Fibroblast of skin of right quadriceps (primary cell): ENCODE data around the gene CMC1.
A peak's percentile ranks its signal among the peaks of the same experiment; 100 is the strongest.
"Not testable (repeated sequence)": the region's sequence is repeated elsewhere in the genome, so short reads cannot be mapped to it uniquely, and the experiment has no call there.

Experiments used
- DNase-seq: peaks from one replicate; pipeline ENCODE4 v3.0.0-alpha.2; 2013

Gene CMC1

DNA sequence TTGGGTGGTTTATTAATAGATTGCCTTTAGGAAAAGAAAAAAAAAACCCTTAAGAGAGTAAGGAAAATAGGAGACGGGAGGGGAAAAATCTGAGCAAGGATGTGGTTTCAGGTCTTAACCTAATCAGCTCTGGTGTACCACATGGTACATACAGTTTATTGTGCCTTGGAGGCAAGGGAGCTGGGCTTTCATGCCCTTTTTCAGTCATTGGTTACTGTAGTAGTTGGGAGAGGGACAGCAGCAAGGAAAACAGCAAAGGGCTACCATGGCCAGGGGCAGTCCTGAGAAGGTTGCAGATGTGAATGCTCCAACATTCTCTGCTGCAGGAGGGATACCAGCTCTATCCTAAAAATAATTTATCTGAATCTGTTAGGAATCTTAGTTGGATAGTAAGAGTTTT is 5.9 kb downstream of the CMC1 start:
- no peak for DNase-seq

DNA sequence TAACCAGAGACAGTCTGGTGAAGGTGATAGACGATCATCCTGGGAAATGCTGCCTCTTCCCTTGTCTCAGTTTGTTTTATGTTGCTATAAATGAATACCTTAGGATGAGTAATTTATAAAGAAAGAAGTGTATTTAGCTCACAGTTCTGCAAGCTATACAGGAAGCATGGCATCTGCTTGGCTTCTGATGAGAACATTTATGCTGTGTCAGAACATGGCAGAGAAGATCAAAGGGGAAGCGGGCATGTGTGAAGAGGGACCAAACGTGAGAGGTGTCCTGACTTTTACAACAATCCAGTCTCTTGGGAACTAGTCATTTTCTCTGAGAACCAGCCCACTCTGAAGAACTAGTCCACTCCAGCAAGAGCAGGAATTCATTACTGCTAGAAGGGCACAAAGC is 9.6 kb downstream of the CMC1 start:
- no peak for DNase-seq

DNA sequence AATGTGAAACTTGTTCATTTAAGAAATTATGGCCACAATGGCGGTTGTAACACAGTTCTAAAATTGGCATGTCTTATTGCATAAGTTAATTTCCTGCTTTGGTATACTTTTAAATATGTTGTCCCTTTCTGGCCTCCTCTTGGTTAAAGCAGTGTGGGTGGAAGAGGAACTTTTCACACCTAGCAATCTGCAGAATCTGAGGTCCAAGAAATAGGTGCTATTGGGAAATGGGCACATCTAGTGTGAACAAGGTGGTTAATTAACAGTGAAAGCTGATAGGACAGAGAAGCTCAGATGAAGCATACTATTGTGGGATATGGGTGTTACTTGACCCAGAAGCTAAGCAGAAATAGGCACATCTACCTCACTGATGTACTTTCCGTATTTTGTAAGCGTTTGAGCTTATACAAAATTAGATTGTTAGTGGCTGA is 10.6 kb downstream of the CMC1 start:
- no peak for DNase-seq

DNA sequence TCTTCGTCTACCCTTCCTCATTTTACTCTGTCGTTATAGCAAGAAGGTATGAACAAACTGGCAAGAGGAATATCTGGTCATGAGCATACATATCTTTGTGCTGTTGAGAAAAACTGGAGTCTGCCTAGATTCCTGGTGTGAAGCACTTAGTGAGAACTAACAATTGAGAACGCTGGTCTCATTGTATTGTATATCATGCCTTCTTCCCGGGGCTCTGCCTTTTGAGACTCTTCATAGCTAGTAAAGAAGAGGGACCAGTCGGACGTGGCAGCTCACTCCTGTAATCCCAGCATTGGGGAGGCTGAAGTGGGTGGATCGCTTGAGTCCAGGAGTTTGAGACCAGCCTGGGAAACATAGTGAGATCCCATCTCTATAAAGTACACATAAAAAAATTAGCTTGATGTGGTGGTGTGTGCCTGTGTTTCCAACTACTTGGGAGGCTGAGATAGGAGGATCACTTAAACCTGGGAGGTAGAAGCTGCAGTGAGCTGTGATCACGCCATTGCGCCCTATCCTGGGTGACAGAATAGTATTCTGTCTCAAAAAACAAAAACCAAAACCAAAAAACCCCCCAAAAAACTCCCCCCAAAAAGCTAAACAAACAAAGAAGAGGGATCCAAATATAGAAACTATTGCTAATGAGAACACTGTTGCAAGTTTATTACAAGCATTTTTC is 11.8 kb downstream of the CMC1 start:
- no peak for DNase-seq

DNA sequence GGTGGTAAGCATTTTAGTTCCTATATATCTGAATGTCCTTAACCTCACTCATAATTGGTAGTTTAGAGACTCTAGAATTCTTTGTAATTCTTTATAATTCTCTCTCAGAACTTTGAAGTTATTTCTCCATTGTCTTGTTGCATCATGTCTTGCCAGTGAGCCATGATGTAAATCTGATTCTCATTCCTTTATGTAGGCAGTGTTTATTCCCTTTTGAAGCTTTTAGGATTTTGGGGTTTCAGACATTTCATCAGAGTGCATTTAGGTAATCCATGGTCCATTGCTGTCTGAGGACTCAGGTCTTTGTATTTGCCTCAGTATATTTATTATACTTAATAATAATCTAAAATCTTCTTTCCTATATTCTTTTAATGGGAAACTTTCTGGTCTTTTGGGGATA is 20.6 kb downstream of the CMC1 start:
- DNase-seq, result no peak

DNA sequence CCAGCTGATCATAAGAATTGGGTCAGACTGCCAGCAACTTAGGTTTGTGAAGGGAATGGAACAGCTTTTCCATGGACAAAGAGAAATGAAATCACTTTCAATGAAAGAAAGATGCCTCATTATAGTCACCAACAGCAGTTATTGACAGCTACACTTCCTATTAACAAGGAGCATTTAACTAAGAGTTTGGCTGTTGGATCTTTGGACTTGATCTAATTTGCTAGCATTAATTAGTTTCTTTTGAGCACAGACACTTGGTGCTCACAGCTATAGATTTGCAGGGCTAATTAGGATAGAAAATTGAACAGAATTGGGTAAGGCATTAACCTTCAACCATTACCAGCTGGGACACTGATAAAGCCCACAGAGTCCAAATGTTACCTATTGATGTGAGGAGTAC is 24.2 kb downstream of the CMC1 start:
- no peak for DNase-seq

DNA sequence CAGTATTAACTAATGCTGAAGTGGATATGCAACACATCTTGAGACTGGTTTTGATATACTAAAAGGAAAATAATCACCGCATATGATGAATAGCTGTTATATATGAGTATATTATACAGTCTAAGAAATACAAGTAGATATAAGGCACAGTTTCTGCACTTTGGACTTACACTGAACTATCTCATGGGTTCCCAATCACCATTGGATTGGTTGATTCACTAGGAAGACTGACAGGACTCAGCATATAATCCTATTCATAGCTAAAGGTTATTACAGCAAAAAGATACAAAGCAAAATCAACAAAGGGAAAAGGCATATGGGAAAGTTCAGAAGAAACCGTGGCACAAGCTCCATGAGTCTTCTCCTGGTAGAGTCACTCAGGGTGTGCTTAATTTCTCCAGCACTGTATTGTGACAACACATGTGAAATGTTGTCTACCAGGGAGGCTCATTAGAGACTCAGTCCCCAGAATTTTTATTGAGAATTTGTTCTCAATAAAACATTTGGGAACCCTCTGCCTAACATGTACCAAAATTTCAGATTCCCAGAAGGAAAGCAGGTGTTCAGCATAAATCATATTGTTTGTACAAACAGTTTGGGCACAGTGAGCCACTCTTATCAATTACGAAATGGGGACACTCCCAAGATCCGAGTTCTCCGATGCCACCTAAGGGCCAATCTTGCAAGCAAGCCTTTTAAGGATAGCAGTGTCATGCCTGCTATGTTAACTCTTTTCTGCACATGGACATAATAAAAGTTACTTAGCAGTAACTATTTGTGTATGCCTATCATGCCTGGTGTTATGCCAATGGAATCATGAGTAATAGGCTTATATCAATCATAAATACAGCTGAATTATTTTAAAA is 26.8 kb downstream of the CMC1 start:
- no peak for DNase-seq

DNA sequence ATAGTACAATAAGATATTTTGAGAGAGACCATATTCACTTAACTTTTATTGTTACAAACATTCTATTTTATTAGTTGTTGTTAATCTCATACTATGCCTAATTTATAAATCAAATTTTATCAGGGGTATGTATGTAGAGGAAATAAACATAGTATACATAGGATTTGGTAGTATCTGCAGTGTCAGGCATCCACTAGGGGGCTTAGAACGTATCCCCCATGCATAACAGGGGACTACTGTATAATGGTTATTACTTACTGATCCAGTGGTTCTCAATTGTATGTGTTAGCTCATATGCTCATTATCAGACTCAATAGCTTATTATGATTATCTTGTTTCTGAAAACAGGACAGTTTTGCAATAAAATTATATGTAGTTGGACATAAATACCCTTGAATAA is 27.6 kb downstream of the CMC1 start:
- no peak for DNase-seq

DNA sequence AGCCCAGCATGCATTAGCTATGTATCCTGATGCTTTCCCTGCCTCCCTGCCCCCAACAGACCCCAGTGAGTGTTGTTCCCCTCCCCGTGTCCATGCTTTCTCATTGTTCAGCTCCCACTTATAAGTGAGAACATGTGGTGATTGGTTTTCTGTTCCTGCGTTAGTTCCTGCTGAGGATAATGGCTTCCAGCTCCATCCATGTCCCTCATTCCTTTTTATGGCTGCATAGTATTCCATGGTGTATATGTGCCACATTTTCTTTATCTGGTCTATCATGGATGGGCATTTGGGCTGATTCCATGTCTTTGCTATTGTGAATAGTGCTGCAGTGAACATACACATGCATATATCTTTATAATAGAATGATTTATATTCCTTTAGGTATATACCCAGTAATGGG is 28.5 kb downstream of the CMC1 start:
- not testable (repeated sequence) for DNase-seq

DNA sequence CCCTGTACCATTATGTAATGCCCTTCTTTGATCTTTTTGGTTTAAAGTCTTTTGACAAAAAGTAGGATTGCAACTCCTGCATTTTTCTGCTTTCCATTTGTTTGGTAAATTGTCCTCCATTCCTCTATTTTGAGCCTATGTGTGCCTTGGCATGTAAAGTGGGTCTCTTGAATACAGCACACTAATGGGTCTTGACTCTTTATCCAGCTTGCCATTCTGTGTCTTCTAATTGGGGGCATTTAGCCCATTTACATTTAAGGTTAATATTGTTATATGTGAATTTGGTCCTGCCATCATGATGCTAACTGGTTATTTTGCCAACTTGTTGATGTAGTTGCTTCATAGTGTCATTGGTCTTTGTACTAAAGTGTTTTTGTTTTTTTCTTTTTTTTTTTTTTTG is 32.4 kb downstream of the CMC1 start:
- DNase-seq, result no peak

DNA sequence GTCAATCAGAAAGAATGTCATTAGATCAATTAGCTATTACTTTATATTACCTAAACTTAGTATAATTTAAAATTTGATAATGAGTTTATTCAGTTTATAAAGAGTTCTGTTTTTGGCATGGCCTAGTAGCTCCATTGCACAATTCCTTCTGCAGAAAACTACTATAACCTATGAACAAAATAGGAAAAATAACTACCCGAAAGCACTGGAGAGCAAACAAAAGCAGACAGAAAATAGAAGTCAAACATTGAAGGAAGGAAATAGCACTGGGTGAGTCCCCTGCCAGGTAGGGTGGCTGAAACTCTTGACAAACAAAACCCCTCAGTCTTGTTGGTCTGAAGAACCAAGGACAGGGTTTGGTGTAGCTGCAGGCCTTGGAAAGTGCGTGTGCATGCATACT is 37.5 kb downstream of the CMC1 start:
- DNase-seq, result no peak

DNA sequence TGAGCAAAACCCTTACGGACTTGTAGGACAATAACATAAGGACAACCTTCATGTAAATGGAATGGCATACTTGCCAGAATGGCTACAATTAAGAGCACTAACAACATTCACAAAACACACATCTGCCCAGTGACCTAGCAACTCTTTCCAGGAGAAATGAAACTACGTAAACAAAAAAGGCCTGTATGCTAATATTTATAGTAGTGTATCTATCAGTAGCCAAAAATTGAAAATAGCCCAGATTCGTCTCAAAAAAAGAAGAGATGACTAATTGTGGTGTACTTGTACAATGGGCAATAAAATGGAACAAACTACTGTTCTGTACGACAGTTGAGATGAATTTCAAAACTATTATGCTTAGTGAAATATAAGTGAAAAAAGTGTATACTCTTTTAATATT is 38.4 kb downstream of the CMC1 start:
- no peak for DNase-seq

DNA sequence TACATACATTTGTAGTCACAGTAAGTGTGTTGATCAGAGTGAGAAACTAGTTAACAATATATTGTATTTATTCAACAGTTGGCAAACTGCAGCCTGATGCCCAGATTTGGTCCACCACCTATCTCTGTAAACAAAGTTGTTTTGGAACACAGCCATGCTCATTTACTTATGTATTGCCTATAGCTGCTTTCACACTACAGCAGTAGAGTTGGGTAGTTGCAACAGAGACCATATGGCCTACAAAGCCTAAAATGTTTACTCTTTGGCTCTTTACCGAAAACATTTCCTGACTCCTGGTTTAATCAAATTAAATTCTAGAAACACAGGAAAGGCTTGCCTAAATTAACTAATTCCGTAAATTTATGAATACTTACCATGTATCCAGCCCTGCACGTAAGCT is 39.4 kb downstream of the CMC1 start:
- DNase-seq, result no peak

DNA sequence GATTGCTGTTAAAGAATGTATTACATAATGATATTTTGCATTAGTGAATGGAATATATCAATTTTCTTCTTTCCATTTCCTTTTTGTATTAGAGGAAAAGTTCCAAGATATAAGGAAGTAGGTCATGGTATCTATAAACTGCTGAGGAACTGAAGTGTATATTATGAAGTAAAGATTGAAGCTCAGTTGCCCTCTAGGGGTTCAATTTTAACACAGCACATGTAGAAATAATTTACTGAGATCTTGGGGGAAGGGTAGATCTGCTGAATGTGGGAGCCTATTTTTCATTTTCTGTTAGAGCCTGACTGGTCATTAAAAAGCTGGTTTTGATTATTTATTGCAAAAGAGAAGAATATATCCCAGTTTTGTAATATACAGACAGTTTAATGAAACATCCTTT is 45.2 kb downstream of the CMC1 start:
- DNase-seq, result peak; percentile 36

DNA sequence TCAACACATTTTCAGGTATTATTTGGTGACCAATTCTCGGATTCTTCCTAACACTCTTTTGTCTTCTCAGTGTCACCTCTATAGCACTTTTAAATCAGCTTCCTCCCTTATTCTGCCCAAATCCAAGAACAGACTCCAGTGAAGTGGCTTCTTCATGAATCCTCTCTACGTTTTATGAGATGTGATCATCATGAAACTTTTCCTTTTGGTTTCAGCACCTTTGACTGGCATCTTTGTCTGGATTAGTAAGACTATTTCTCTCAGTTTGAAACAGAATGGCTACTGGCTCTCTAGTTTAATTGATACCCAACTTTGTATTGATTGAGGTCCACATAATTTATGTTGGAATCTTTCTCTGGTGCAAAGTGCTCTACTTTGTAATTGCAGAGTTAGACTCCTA is 45.6 kb downstream of the CMC1 start:
- no peak for DNase-seq

DNA sequence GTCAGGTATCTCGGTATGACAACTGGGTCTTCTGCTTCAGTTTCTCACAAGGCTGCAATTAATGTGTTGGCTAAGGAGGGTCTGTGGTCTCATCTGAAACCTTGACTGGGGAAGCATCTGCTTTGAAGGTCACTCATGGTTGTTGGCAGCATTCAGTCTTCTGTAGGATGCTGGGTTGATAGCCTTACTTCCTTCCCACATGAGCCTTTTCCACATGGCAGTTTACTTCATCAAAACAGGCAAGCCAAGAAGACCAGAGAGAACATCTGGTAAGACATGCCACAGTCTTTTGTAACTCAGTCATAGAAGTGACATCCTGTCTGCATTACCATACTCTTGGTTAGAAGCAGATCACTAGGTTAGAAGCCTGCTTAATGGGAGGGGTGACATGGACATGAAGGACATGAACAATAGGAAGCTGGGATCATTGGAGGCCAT is 49.5 kb downstream of the CMC1 start:
- DNase-seq, result no peak

DNA sequence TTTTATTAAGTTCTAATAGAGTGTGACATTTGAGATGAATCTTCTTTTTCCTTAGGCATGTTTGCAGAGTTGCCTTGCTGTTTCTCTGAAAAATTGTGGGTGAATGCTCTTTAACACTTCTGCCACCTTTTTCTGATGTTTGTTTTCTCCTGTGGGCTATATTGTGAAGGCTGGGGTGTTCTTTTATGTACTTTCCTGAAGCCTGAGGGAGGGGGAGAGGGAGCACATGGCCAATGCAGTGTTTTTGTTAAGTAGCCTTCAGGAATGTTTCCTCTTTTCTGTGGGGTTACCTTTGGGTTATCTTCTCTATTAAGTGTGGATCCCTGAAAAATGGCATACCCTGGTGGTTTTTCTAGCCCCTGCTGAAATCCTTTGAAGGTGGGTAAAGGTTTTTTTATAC is 50.2 kb downstream of the CMC1 start:
- no peak for DNase-seq

DNA sequence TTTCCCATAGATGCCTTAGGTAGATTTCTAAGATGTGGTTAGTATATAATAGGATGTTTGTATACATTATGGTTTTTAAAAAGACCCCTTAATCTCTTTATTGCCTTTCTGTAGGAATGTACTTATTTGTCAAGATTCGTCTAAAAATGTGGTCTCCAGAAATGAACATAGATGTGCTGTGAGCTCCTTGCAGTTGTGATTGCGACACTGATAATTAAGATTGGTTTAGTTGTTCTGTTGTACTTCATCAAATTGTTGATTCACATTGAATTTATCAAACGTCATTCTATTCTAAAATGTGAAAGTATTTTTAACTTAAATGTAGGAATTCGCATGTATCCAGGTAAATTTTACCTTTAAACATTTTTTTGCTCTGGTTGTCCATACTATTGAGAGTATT is 51.2 kb downstream of the CMC1 start:
- no peak for DNase-seq

DNA sequence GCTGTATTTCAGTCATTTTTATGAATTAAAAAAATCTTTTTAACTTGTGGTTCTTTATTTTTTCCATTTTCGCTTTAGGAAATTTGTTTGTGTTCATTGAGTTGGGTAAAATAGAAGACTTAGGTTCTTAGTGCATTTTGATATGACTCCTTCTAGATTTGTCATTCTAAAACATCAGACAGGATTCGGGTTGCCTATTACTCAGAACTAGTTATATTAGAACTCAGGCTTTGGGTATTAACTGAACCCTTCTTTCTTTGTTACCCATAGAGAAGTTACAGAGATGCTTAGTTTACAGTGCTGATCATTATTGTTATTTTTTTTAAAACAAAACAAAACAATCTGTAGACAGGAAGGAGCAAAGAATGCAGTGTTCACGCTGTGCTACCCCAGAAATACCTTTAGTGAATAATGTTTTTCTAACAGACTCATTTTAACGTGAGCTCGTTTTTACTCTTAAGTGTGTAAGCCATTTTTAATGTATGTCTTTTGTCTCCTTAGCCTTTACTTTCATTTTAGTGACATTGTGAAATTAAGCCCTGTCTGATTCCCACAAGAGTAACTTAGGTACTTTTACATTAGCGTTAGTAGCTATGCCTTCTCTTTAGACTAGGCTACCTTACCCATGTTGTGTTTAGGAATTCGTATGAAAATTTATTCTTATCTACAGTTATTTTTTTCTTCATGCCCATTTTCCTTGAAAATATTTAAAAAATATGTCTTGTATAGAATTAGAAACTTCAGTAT is 53.4 kb downstream of the CMC1 start:
- no peak for DNase-seq

DNA sequence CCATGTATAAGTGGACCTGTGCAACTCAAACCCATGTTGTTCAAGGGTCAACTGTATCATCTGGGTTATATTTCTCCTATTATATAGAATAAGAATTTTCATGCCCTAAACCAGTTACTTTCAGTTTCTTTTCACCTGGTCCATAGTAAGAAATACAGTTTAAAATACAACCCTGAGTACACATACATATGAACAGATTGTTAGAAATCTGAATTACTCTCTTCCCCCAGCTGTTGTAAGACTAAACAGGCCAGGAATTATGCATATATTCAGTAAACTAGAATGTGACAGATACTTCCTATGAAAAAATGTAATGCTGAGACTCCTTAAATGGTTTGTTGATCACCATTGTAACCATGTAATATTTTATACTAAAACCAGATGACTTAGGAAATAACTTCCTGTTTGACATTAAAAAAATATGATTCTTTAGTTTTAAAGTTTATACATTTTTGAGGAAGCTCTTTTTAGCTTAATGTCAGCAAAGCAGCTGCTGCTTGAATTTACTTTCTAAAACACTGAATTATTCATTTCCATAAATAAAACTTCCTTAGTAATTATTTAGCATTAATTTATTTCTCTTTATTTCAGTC is 54.6 kb downstream of the CMC1 start:
- DNase-seq, result peak; percentile 18

DNA sequence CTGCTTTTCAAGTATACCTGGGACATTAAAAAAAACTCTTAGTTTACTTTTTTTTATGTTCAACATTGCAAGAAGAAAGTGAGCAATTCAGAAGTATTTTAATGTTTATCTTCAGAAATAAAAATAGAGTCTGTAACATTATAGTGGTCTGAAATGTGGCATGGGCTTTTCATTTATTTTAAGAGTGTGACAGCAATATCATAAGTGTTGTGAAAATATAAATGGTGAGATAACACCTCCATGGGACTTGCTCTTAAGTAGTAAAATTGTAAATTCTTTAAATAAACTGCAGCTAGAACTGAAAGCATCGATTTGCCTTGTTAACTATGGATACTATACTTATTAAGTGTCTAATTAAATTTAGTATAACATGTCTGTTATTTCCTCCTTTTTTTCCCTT is 58.3 kb downstream of the CMC1 start:
- no peak for DNase-seq

DNA sequence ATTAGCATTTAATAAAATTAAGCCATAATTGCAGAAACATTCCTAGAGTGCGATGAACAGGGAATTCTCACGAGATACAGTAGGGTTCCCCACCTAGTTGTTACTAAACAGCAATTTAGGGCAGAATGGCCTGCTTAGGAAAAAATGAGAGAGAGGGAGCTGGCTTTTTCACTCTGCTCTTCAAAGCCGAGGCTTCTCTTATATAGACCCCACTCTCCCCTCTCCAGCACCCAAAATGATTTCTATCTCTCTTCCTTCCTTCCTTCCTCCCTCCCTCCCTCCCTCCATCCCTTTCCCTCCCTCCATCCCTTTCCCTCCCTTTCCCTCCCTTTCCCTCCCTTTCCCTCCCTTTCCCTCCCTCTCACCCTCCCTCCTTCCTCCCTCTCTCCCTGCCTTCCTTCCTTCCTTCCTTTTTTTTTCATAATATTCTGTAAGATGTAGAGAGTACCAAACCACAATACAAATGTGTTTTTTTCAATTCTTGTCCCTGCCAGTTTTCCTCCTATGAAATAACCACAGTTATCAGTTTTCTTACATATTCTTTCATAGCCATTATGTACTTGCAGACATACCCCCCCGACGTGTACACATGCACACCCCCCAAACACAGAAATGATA is 59.0 kb downstream of the CMC1 start:
- no peak for DNase-seq

DNA sequence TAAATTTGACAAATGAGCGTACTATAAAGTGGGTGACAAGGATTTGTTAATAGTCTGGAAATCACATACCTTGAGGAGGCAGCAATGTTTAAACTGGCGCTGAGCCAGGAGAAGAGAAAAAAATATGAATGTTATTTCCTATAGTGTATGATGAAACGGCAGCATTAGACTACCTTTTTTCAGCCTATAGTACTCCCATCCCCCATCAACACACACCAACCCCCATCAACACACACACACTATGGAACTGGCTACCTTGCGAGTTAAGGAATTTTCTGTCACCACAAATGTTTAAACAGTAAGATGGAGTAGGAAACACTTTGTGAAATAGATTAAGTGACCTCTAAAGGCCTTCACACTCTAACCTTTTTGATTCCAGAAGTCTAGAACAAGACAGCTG is 60.3 kb downstream of the CMC1 start:
- DNase-seq, result peak; percentile 16
